ENCODE data around the gene TMEM140.

DNA sequence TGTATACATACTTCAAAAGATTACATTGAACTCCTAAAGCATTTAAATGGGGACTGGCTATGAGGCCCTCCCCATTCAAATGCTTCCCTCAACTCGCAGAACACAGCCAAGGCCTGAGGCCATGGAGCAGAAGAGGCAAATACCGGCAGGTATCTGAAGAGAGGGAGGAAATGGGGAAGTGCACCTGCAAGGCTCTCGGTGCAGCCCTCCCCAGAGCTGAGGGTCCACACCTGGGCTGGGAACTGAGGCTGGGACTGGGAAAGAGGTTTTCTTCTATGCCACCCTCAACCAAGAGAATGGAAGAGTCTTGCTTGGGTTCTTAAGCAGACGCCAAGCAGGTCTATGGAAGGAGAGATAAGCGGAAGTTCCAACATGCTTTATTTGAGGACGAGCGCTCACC lies 35.6 kb downstream of the TMEM140 start:
- TF ChIP-seq, protein P1, sequence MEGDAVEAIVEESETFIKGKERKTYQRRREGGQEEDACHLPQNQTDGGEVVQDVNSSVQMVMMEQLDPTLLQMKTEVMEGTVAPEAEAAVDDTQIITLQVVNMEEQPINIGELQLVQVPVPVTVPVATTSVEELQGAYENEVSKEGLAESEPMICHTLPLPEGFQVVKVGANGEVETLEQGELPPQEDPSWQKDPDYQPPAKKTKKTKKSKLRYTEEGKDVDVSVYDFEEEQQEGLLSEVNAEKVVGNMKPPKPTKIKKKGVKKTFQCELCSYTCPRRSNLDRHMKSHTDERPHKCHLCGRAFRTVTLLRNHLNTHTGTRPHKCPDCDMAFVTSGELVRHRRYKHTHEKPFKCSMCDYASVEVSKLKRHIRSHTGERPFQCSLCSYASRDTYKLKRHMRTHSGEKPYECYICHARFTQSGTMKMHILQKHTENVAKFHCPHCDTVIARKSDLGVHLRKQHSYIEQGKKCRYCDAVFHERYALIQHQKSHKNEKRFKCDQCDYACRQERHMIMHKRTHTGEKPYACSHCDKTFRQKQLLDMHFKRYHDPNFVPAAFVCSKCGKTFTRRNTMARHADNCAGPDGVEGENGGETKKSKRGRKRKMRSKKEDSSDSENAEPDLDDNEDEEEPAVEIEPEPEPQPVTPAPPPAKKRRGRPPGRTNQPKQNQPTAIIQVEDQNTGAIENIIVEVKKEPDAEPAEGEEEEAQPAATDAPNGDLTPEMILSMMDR (IDR thresholded peaks at IDR 0.05): no peak
- TF ChIP-seq POLR2A (IDR thresholded peaks at IDR 0.05): no peak
